ENCODE data around the gene MTG2.
"Not testable (repeated sequence)": the region's sequence is repeated elsewhere in the genome, so short reads cannot be mapped to it uniquely, and the experiment has no call there.

MTG2 gene

GRCh38 chr20:62146019-62146755 is 36.6 kb upstream of the MTG2 start:
- no peak for DNase-seq

- DNase-seq, result no peak
These were observed 35.7 kb upstream of the MTG2 start for GRCh38 chr20:62147125-62147524.

GRCh38 chr20:62147528-62147927 is 35.3 kb upstream of the MTG2 start:
- DNase-seq, result no peak

- not testable (repeated sequence) for DNase-seq
These were observed 34.4 kb upstream of the MTG2 start for GRCh38 chr20:62148383-62148782.

- DNase-seq, result no peak
These were observed 33.9 kb upstream of the MTG2 start for GRCh38 chr20:62148908-62149314.

GRCh38 chr20:62149532-62150309 is 33.1 kb upstream of the MTG2 start:
- no peak for DNase-seq

GRCh38 chr20:62150310-62150575 is 32.6 kb upstream of the MTG2 start:
- DNase-seq, result no peak

GRCh38 chr20:62151225-62151624 is 31.6 kb upstream of the MTG2 start:
- DNase-seq, result no peak

GRCh38 chr20:62151835-62152364 is 30.9 kb upstream of the MTG2 start:
- no peak for DNase-seq

GRCh38 chr20:62155428-62156253 is 27.2 kb upstream of the MTG2 start:
- DNase-seq, result no peak

- DNase-seq, result no peak
These were observed 26.6 kb upstream of the MTG2 start for GRCh38 chr20:62156254-62156556.

- peak; percentile 20 to 29 for DNase-seq
These were observed 26.0 kb upstream of the MTG2 start for GRCh38 chr20:62156592-62157386.

GRCh38 chr20:62157387-62158087 is 25.3 kb upstream of the MTG2 start:
- DNase-seq, result no peak

- DNase-seq, result no peak
These were observed 24.8 kb upstream of the MTG2 start for GRCh38 chr20:62158088-62158400.

GRCh38 chr20:62158541-62158940 is 24.3 kb upstream of the MTG2 start:
- no peak for DNase-seq

- no peak for DNase-seq
These were observed 23.8 kb upstream of the MTG2 start for GRCh38 chr20:62159052-62159451.

- DNase-seq, result no peak
These were observed 23.0 kb upstream of the MTG2 start for GRCh38 chr20:62159839-62160238.

GRCh38 chr20:62160253-62160652 is 22.6 kb upstream of the MTG2 start:
- DNase-seq, result no peak

- DNase-seq, result no peak
These were observed 22.0 kb upstream of the MTG2 start for GRCh38 chr20:62160876-62161275.

- no peak for DNase-seq
These were observed 21.5 kb upstream of the MTG2 start for GRCh38 chr20:62161347-62161746.

- DNase-seq, result no peak
These were observed 19.9 kb upstream of the MTG2 start for GRCh38 chr20:62162765-62163484.

- no peak for DNase-seq
These were observed 19.4 kb upstream of the MTG2 start for GRCh38 chr20:62163485-62163865.

Data from SW 1271 (cell line).